GM06990 (cell line): Measurements from ENCODE around the gene ZCCHC17.

Experiments
- DNase-seq: peaks from one replicate; pipeline ENCODE4 v3.0.0-alpha.2; 2011; ENCODE audit not compliant: insufficient read length; ENCODE audit errors: extremely low read depth
- H3K27me3 ChIP-seq: replicated peaks from 2 replicates; pipeline ENCODE4 v1.6.0; 2011; ENCODE audit warnings: low read length; ENCODE audit not compliant: control insufficient read depth, insufficient read depth
- H3K36me3 ChIP-seq: 2 replicates; pipeline ENCODE4 v1.5.1; 2011; ENCODE audit warnings: low read length; ENCODE audit not compliant: control insufficient read depth, insufficient read depth
- H3K4me3 ChIP-seq: replicated peaks from 2 replicates; pipeline ENCODE4 v1.5.1; 2011; ENCODE audit warnings: low read depth, mild to moderate bottlenecking, control low read depth, low read length
- TF ChIP-seq, protein P1 (sequence below): IDR thresholded peaks from 2 replicates; pipeline ENCODE4 v1.5.1; 2011; ENCODE audit warnings: low read length, control low read depth, mild to moderate bottlenecking, inconsistent platforms; ENCODE audit not compliant: insufficient read depth, poor library complexity, severe bottlenecking

The ZCCHC17 gene

DNA sequence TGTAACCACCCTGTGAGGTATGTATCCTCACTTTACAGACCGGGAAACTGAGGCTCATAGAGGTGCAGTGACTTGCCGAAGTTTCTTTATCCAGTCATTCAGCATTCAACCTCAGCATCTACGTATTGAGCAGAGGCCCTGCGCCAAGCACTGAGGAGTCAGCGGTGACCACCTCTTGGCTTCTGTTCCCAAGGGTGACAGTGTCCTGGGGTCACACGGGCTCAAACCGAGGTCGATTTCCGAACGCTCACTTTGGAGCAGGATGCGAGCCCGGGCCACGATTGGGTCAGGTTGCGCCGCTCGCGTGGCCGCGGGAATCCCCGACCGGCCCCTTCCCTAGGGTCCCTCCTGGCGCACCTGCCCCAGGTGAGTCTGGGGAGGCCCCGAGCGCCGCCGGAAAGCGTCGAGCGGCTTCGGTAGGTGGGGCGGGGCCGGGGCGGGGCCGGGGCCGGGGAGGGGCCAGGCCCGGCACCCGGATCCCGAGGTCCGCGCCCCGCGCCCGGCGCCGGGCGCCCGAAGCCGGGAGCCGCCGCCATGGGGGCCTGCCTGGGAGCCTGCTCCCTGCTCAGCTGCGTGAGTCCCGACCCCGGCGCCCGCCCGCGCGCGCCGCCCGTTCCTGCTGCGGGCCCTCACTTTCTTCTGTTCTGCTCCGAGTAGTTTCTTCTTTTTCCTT lies 116.0 kb downstream of the ZCCHC17 start, which contains the start of gene SERINC2:
Gene SERINC2 (plus strand): TSS at position 482 of the 673 bp plus-strand sequence. CDS start 53 bp downstream, at position 535.
- no peaks in the 10 kb centered on the region; the same call in none of the 2 replicates for H3K27me3 ChIP-seq
- H3K4me3 ChIP-seq: peak within 1 kb of the TSS; percentile 55
- DNase-seq: no peak
- TF ChIP-seq, protein P1, sequence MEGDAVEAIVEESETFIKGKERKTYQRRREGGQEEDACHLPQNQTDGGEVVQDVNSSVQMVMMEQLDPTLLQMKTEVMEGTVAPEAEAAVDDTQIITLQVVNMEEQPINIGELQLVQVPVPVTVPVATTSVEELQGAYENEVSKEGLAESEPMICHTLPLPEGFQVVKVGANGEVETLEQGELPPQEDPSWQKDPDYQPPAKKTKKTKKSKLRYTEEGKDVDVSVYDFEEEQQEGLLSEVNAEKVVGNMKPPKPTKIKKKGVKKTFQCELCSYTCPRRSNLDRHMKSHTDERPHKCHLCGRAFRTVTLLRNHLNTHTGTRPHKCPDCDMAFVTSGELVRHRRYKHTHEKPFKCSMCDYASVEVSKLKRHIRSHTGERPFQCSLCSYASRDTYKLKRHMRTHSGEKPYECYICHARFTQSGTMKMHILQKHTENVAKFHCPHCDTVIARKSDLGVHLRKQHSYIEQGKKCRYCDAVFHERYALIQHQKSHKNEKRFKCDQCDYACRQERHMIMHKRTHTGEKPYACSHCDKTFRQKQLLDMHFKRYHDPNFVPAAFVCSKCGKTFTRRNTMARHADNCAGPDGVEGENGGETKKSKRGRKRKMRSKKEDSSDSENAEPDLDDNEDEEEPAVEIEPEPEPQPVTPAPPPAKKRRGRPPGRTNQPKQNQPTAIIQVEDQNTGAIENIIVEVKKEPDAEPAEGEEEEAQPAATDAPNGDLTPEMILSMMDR: no peak
- H3K36me3 ChIP-seq: no peaks in the 10 kb centered on the region

DNA sequence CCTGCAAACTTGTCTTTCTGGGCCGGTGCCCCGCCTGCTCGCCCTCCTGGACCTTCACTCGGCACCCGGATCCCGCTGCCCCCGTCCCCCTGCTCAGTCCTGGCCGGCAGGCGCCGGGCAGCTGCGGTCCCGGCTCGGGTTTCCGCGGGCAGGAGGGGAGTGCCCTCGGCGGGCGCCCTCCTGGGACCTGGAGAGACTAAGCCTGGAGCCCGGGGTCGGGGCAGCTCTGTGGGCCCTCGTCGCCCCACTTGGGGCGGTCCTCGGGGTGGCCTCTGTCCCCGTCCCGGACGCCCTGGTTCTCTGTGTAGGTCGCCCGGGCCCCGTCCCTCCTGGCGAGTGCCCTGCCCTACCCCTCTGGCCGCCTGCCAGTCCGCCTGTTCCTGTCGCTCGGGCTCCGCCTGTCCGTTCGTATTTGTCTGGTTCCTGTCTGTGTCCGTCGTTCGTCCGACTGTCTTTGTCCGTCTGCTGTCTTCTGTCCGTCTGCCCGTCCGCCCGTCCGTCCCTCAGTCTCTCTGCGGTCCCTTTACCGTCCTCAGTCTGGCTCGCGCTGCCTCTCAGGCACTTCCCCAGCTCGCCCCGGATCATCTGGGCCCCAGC lies 116.7 kb downstream of the ZCCHC17 start:
- no peak for DNase-seq
- Histone ChIP-seq H3K4me3 (peak overlapping the region; percentile 55), H3K36me3 (no peaks in the 10 kb centered on the region), H3K27me3 (no peaks in the 10 kb centered on the region; the same call in none of the 2 replicates)
- TF ChIP-seq, protein P1: no peak
